ENCODE measurements around the gene ZBTB17. TPM values are rescaled to one million over a fixed set of nuclear protein-coding genes. Genes with fewer than 3 reads are reported as not detected.

ZBTB17 gene
- total and polyA plus RNA-seq, 2 of the 4 experiments (the other 2 are of a cell fraction), result 26.3 to 58.2 TPM

- TF ChIP-seq ELK1 (IDR thresholded peaks at IDR 0.05; ENCODE audit: borderline replicate concordance, low read depth, low read length), result no peak
- TF ChIP-seq MAZ (IDR thresholded peaks at IDR 0.05; ENCODE audit: borderline replicate concordance, low read depth, low read length), result peak; percentile 73
Measured at GRCh38 chr1:15949453-15950245, 26.3 kb downstream of the ZBTB17 start (continued).
